Measurements from ENCODE around the gene LPCAT1.
"Not testable (repeated sequence)": the region's sequence is repeated elsewhere in the genome, so short reads cannot be mapped to it uniquely, and the experiment has no call there.

Gene LPCAT1

DNA sequence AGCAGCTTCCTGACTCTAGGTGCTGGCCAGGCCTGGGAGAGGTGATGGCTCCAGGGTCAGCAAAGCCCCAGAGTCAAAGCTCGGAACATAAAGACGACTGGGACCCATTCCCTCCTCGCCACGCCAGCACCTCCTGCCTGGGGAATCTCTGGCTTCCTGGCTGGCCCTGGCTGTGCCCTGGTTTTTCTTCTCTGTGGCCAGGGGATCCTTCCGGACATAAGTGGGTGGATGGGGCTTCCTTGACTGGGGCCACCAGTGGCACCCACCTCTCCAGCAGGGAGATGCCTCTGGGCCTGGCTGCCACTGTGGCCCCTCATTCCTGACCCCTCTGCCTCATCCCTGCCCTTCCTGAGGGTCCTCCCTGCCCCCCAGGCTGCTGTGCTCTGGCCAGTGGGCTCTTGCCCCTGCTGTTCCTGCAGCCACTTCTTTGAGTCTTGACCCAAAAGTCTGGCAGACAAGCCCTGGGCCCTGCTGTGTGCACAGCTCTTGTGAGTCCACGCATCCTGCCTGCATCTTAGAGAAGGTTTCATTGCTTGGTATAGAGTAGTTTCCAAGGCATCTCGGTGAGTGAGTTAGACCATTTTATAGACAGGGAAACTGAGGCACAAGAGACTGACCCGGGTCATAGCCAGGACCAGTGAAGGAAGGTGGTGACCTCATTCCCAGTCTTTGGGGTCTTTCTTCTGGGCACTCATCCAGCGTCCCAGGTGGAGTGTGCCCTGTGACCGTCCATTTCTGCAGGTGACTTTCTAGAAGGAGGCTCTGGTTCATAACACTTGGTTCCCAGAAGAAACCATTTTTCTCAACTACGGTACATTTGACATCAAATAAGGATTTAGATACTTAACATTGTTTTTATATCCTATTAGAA lies 17.3 kb upstream of the LPCAT1 start:
- DNase-seq (ENCODE audit: low spot score) = no peak

DNA sequence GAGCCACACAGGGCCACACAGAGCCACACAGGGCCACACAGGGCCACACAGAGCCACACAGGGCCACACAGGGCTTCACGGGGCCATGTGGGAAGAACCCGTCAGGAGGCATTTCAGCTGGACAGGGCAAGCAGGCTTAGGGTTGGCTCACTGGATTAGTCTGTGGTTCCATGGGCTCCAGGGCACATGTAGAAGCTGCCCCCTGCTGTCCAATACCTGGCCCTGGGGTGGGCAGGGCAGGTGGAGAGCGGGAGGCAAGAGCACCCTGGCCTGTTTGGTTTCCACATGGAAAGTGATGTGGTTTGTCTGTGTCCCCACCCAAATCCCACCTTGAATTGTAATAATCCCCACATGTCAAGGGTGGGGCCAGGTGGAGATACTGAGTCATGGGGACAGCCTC lies 16.4 kb upstream of the LPCAT1 start:
- DNase-seq (ENCODE audit: low spot score) = no peak

DNA sequence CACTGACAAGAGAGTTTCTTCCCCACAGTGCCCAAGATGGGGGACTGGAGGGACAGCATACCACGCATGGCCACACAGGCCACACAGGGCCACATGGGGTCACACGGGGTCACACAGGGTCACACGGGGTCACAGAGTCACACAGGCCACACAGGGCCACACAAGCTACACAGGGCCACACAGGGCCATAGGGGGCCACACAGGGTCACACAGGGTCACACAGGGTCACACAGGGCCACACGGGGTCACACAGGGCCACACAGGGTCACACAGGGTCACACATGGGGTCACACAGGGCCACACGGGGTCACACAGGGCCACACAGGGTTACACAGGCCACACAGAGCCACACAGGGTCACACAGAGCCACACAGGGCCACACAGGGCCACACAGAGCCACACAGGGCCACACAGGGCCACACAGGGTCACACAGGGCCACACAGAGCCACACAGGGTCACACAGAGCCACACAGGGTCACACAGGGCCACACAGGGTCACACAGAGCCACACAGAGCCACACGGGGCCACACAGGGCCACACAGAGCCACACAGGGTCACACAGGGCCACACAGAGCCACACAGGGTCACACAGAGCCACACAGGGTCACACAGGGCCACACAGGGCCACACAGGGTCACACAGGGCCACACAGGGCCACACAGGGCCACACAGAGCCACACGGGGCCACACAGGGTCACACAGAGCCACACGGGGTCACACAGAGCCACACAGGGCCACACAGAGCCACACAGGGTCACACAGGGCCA lies 15.8 kb upstream of the LPCAT1 start:
- DNase-seq (ENCODE audit: low spot score) = not testable (repeated sequence)

DNA sequence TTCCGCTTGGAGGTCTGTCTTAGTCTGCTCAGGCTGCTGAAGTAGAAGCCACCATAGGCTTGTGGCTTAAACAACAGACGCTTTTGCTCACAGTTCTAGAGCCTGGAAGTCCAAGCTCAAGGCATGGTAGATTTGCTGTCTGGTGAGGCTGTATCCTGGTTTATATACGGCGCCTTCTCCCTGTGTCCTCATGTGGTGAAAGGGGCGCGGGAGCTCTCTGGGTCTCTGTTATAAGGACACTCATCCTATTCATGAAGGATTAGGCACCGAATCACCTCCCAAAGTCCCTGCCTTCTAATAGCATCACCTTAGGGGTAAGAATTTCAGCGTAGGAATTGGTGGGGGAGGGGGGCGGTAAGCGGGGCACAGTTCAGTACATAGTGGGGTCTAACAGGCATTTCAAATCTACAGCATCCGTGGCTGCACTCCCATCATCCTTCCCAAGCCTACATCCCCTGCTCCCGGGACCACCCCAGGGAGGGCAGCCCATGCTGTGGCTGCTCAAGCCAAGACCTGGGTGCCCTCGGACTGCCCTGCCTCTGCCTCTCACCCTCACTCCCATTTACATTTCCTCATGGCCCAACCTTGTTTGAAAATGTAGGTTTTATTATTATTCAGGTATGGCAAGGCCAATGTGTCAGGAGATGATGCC lies 15.1 kb upstream of the LPCAT1 start:
- no peak for DNase-seq (ENCODE audit: low spot score)

DNA sequence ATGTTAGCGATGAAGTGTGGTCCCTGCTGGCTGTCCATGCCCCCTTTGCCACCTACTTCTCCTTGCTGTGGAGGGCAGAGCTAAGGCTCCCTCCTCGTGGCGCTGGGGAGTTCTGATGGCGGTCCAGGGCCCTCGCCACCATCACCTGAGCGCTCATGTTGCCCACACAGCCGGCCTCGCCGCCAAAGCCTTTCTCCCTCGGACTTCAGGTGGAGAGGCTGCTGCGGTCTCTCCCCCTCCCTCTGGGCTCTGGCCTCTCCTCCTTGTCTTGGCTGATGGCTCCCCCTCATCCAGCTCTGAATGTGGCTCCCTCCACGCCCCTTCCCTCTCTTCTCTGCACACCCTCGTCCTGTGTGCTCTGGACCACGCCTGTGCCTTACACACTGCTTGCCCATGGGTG lies 14.5 kb upstream of the LPCAT1 start:
- no peak for DNase-seq (ENCODE audit: low spot score)

DNA sequence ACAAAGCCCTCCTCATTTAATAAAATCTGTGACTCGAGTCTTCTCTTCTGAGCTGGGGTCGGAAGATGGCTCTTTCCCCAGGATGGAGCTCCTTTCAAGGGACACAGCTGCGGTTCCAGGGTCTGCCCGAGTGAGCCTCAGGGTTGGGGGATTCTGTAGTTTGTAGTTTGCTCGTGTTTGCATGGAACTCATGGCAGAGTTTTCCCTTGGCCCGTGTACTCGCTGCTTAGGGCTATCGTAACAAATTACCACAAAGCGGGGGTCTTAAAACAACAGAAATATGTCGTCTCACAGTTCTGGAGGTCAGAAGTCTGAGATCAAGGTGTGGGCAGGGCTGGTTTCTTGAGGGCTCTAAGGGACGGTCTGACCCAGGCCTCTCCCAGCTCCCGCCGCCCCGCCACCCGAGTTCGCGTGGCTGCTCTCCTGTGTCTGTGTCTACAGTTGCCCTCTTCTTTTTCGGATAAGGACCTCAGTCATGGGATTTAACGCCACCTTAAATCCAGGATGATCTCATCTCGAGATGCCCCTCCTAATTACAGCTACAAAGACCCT lies 13.9 kb upstream of the LPCAT1 start:
- DNase-seq (ENCODE audit: low spot score) = no peak

DNA sequence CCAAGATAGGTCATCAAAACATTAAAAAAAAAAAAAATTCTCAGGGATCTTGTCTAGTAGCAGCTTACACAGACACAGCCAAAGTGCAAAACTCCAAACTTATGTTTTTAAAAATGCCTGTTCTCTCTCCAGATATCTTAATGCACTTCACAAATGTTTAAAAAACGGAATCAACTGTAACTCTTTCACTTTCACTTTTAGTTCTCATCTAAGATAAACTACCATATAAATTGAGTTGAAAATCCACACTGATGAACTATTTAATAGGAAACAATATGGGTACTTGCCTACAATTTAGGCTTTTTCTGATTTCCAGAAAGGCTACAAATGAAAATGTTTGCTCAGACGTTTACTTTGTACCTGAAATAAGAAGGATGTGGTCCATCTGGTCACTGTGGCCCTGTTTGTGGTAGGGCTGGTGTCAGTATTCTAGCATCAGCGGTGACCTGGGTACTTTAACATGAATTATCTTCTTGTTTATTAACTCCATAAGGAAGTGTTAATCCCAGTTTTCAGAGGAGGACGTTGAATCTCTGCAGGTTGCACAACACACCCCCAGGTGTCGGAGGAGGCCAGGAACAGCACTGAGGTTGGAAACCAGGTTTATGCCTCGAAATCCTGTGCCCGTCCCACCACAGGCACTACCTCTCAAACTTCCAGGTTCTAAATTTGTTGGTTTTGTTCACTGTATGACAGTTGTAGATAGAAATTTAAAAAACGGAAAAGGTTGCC lies 13.3 kb upstream of the LPCAT1 start:
- DNase-seq (ENCODE audit: low spot score) = no peak

DNA sequence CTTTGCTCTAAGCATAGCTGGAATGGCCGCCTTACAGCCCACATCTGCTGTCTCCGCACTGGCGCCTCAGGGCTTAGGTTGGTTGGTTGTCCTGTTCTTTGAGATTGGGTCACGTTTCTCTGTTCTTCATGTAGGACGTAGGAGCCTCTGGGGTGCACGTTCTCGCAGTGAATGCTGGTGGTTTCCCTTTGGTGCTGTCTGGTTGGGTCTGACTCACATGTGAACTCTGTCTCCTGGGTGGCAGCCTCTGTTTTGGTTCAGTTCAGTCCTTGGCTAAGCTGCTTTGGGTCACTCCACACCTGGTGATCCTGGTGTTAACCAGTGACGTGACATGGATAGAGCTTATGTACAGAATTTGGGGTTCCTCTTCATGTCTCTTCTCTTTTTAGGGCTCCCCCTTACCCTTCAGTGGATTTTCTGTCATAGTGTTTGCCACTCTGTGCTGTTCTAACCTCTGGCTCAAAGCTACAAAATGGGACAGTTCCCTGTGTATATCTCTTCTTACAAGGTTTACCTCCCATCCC lies 12.6 kb upstream of the LPCAT1 start:
- DNase-seq (ENCODE audit: low spot score) = no peak

DNA sequence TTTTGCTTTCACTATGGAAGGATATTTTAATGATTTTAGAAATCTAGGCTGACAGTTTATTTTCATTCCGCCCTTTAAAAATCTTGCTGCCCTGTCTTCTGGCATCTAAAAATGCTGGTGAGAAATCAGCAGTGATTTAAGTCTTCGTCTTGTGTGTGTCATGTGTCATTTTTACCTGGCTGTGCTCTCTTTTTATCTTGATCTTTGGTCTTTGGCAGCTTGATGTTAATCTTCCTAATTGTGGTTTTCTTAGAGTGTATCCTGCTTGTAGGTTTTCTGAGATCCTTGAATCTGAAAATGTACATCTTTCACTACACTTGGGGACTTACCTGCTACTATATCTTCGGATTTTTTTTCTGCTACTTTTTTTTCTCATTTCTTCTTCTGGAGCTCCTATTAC lies 11.9 kb upstream of the LPCAT1 start:
- no peak for DNase-seq (ENCODE audit: low spot score)

DNA sequence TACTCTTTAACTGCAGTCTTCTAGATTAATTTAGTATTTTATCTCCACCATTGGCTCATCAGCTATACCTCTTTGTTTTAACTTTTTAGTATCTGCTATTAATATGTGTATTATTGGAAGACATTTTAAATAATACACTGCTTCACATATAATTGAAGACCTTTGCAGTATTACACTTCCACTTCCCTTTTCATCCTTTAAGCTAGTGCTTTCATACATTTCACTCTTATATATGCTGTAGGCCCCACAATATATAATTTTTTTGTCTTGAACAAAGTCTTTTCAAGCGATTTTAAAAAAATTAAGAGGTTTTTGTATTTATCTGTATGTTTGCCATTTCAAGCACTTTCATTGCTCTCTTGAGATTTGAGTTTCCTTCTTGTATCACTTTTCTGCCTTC lies 8.6 kb upstream of the LPCAT1 start:
- DNase-seq (ENCODE audit: low spot score) = no peak

DNA sequence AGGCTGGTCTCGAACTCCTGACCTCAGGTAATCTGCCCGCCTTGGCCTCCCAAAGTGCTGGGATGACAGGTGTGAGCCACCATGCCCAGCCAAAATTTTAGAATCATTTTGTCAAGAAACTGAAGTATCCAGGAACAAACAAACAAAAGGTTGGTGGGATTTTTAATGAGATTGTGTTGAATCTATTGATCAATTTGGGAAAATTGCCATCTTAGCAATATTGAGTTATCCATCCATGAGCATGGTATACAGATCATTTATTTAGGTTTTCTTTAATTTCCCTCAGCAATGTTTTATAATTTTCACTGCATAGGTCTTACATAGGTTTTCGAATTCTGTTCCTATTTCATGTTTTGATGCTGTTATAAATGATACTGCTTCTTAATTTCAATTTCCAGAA lies 5.7 kb upstream of the LPCAT1 start:
- DNase-seq (ENCODE audit: low spot score) = no peak

DNA sequence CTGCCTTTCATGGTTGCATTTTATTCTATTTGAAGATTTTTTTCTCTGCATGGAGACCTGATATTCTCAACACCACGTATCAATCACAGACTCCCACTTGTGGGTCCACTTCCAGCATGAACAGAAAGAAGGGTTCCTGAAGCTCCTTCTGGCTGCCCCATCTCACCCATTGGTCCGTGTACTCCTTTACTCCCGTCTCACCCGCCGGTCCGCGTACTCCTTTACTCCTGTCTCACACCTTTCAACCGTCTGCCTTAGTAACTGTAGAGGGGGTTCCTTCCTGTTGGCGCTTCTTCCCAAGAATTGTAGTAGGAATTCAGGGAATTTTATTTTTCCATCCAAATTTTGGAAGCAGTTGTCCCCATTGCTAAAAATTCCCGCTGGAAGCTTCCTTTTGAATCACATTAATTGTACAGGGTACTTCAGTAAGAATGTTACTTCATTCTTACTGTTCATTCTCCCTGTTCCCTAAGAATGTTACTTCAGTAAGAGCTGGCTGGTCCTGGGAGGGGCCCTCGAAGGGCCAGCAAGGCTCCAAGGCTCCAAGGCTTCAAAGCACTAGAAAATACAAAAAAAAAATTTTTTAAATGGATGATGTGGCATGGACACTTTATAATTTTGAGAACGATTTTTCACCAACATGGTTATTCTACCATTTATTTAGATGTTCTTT lies 3.9 kb upstream of the LPCAT1 start:
- no peak for DNase-seq (ENCODE audit: low spot score)

DNA sequence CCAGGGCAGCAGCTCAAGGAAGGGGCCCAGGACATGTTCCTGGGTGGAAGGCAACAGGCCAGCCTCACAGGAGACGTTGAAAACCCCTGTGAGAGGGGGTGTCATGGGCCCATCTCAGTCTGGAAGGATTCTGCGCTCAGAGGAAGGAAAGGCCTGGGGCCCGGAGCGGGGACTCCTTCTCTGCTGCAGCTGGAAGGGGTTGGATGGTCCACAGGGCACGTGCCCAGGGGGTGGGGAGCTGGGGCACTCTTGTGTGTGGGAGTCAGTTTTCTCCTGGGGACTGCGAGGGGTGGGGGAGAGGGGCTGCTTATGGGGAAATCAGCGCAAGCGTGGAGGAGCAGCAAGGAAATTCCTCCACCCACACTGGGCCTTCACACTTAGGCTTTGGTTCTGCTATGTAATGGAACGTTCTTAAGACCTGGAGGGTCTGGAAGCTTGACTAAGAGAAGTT lies 2.9 kb upstream of the LPCAT1 start:
- DNase-seq (ENCODE audit: low spot score) = no peak

DNA sequence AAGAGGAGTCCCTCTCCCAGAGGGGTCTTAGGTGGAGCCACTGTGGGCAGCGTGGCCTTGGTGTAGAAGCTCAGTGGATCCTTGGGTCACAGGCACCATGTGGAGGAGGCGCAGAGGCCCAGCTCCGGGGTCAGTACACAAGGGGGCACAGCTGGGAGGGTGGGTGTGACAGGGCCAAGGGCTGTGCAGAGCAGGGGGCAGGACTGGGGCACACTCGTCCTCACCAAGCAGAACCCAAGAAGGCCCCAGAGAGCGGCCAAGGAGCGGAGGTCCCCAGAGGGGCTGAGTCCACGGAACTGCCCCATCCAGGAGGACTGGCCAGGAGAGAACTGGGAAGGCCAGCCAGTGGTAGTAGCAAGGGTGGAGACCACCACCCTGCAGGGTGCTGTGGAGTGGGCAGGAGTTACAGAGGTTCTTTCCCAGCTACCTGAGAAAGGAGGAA lies 2.5 kb upstream of the LPCAT1 start:
- DNase-seq (ENCODE audit: low spot score) = no peak

DNA sequence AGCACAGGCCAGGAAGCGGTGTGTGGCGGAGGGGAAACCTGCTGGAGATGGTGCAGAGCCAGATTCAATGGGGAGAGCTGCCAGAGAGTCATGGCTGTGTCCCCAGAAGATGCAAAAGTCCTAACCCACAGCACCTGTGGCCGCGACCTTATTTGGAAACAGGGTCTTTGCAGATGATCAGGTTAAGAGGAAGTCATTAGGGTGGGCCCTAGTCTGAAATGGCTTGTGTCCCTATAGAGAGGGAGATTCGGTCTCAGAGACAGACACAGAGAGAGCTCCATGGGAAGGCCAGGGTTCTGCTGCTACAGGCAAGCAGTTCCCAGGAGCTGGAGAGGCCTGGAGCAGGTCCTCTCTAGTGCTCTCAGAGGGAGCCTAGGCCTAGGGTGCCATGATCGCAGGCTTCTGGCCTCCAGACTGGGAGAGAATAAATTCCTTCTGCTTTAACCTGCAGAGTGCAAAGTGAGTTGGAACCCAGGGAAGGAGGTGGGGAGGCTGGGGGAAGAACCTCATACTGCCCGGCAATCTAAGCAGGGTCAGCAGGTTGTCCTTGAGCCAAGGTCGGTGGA lies 1.9 kb upstream of the LPCAT1 start:
- DNase-seq (ENCODE audit: low spot score) = no peak

DNA sequence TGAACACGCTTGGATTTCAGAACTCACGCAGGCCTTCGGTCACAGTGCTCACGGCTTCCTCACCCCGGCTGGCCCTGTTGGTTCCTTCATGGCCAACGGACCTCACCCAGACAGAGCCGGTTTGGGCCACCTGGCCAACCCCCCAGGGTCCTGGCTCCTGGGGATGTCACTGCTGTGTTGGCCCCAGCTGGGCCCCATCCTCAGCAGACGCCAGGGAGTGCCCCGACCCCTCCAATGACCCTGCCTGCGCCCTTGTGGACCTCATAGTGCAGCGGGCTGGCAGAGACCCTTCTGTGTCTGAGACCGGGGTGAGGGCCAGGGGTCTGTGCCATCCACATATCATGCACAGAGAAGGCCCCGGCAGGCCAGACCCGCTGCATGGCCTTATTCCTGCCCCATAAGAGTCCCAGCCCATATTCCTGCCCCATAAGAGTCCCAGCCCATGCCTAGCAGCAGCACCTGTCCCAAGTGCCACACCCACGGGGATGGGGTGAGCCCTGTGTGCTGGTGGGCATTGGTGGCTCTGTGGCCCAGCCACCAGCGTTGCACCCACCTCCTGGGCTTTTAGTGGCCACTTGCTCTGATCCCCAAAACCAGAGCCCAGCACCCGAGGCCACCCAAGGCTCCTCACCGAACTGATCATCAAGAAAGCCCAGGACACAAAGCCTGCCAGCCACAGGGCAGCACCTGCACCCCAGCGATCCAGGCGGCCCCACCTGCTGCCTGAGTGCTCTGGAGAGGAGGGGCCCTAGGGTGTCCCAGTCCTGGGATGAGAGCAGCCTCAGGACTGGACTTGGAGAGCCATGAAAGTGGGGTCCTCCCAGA lies 1.3 kb upstream of the LPCAT1 start:
- no peak for DNase-seq (ENCODE audit: low spot score)

DNA sequence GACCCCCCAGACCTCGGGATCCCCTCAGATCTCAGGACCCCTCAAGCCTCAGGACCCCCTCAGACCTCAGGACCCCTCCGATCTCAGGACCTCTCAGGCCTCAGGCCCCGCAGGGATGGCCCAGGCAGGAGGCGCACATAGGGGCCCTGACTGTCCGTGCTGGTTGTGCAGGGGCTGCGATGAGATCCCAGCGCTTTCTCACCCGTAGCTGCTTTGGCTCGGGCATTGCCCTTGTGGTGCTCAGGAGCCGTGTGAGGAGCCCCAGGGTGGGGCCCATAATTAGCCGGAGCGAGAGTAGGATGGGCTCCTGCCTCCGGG lies 680 bp upstream of the LPCAT1 start:
- DNase-seq (ENCODE audit: low spot score) = no peak

DNA sequence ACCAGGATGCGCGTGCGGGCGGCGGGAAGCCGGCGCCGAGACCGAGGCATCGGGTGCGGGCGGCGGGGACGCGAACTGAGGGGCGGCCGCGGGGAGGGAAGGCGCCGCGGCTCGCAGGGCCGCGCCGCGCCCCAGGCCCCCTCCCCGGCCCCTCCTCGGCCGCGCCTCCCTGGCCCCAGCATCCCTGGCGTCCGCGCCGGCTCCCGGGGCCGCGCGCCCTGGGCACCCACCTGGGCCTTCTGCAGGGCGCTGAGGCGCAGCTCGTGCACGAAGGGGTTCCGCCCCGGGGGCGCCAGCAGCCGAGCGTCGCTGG lies 324 bp downstream of the LPCAT1 start:
- no peak for DNase-seq (ENCODE audit: low spot score)

DNA sequence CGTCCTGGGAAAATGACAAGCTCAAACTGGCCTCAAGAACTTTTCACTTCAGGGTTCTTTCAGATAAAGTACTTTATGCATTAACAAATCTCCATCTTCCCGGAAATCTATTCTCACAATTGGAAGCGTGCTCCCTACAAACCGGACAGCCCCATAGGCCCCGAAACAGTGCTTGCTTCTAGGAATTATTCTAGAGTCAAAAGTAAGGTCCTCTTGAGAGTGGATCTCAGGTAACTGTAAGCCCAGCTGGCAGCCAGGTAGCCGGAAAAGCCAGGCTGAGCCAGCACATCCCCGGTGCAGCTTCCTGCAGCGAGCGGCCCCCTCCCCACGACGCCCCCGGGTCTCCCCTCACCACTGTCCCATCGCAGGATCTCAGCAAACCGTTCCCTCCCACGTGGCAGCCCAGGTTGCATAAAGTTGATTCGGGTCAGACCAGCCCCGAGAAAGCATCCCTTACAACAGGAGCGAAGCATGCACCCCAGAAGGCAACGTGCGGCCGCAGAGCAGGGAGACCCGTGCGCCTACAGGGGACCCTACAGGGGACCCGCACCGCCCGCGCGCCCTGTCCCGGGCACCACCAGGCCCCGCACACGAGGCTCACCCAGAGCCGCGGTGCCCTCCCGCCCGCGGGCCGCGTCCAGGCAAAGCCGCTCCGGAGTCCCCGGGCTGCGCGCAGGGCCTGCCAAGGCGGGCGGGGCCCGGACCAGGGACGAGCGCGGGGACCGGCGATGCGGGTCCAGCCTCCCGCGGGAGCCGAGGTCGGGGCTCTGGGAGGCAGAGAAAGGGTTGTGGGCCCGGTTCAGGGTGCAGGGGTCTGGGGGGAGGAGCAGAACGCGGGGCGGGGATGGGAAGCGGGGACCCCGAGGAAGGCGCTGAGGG lies 920 bp downstream of the LPCAT1 start:
- DNase-seq (ENCODE audit: low spot score) = no peak

Data from hematopoietic multipotent progenitor cell treated with erythropoietin and hydrocortisone succinate and interleukin-3 and kit ligand, for 15 days (in vitro differentiated cells).